GM18499 (cell line): ENCODE measurements around the gene ERFE.

ENCODE experiments used
- ATAC-seq: cut with Tn5 transposase; IDR thresholded peaks from one replicate; pipeline ENCODE4 v1.9.1; 2021; ENCODE audit warnings: moderate number of reproducible peaks; ENCODE audit not compliant: insufficient read depth, unreplicated experiment

The ERFE gene

GRCh38 chr2:238202326-238203093 is 43.7 kb downstream of the ERFE start:
- ATAC-seq, result no peak

GRCh38 chr2:238203094-238203972 is 44.6 kb downstream of the ERFE start, which contains the start of gene ILKAP:
Gene ILKAP, minus strand, starts transcription at chr2:238203695. Its CDS starts 142 bp downstream, at chr2:238203553.
- peak; percentile 77 for ATAC-seq

- ATAC-seq, result no peak
These were observed 45.4 kb downstream of the ERFE start for GRCh38 chr2:238203973-238204683.

DNA sequence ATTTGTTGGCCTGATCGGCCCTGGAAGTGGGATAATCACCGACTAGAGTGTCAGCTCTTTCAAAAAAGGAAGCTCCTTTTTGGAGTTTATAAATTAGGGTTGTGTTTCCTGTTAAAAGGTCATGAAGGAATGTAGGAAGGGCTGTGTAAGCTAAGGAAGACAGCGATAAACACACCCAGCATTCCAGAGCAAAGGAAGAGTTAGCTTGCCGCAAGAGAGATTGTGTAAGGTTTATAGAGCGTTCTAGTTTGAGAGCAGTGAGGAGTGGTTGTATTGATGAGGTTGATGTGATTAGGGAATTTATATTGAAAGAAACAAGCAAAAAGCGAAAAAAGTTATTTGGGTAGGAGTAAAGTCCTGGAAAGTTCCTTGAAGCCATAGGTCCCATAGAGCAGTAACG is 48.2 kb downstream of the ERFE start:
- ATAC-seq, result no peak

GRCh38 chr2:238216651-238217184 is 57.9 kb downstream of the ERFE start:
- ATAC-seq, result no peak
